ENCODE data around the gene PHF24.

DNA sequence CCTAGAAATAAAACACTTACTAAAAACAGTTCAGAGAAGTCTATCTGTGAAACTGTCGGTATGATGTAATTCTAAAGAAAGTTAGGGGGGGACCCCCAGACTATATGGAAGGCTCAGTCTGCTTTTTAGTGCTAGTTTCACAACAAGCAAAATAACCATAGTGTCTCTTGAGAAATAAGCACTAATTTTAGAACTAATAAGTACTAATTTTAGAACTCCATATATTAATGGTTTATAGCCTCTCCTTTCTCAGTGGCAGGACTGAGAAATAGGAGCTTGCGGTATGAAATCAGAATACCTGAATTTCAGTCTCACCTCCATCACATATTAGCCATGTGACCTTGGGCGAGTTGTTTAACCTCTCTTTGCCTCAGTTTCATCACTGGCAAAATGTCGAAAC lies 1.4 kb upstream of the PHF24 start:
- TF ChIP-seq EP300 (IDR thresholded peaks at IDR 0.05) (no peak), CTCF (IDR thresholded peaks at IDR 0.05) (no peak), POLR2A (IDR thresholded peaks at IDR 0.05) (no peak), POLR2AphosphoS5 (IDR thresholded peaks at IDR 0.05) (no peak)
